HG02763 (cell line): ENCODE results near the gene MACROD2.
"Not testable (repeated sequence)": the region's sequence is repeated elsewhere in the genome, so short reads cannot be mapped to it uniquely, and the experiment has no call there.

Experiments used
- ATAC-seq: cut with Tn5 transposase; IDR thresholded peaks from one replicate; pipeline ENCODE4 v1.9.1; 2021; ENCODE audit warnings: mild to moderate bottlenecking, moderate library complexity; ENCODE audit not compliant: unreplicated experiment

The MACROD2 gene

GRCh38 chr20:15359056-15359455, 1363.7 kb downstream of the MACROD2 start:
- ATAC-seq: no peak

GRCh38 chr20:15362849-15363248, 1367.5 kb downstream of the MACROD2 start:
- ATAC-seq: no peak

- no peak for ATAC-seq
Observed at GRCh38 chr20:15364781-15365180, 1369.5 kb downstream of the MACROD2 start.

- ATAC-seq: no peak
Observed at GRCh38 chr20:15370370-15370769, 1375.1 kb downstream of the MACROD2 start.

GRCh38 chr20:15374682-15375081, 1379.4 kb downstream of the MACROD2 start:
- no peak for ATAC-seq

- no peak for ATAC-seq
Observed at GRCh38 chr20:15375836-15376235, 1380.5 kb downstream of the MACROD2 start.

- not testable (repeated sequence) for ATAC-seq
Observed at GRCh38 chr20:15377603-15378002, 1382.3 kb downstream of the MACROD2 start.

GRCh38 chr20:15378151-15378550, 1382.8 kb downstream of the MACROD2 start:
- no peak for ATAC-seq

- no peak for ATAC-seq
Observed at GRCh38 chr20:15379681-15380296, 1384.5 kb downstream of the MACROD2 start.

- ATAC-seq: no peak
Observed at GRCh38 chr20:15380770-15381169, 1385.5 kb downstream of the MACROD2 start.

GRCh38 chr20:15387228-15387627, 1391.9 kb downstream of the MACROD2 start:
- ATAC-seq: no peak

- ATAC-seq: no peak
Observed at GRCh38 chr20:15395457-15395856, 1400.1 kb downstream of the MACROD2 start.

GRCh38 chr20:15396026-15396425, 1400.7 kb downstream of the MACROD2 start:
- ATAC-seq: no peak

- ATAC-seq: no peak
Observed at GRCh38 chr20:15396900-15397299, 1401.6 kb downstream of the MACROD2 start.

GRCh38 chr20:15399781-15400180, 1404.5 kb downstream of the MACROD2 start:
- no peak for ATAC-seq

GRCh38 chr20:15406072-15406471, 1410.8 kb downstream of the MACROD2 start:
- no peak for ATAC-seq

GRCh38 chr20:15411781-15412180, 1416.5 kb downstream of the MACROD2 start:
- ATAC-seq: no peak

- ATAC-seq: no peak
Observed at GRCh38 chr20:15415908-15416307, 1420.6 kb downstream of the MACROD2 start.

GRCh38 chr20:15419856-15420255, 1424.5 kb downstream of the MACROD2 start:
- no peak for ATAC-seq

GRCh38 chr20:15422966-15423365, 1427.7 kb downstream of the MACROD2 start:
- no peak for ATAC-seq

GRCh38 chr20:15439551-15439950, 1444.2 kb downstream of the MACROD2 start:
- ATAC-seq: no peak

- no peak for ATAC-seq
Observed at GRCh38 chr20:15440049-15440820, 1444.9 kb downstream of the MACROD2 start.
